ENCODE data around the gene C16orf89. TPM values are rescaled to one million over a fixed set of nuclear protein-coding genes. Genes with fewer than 3 reads are reported as not detected.

Gene C16orf89
- polyA plus RNA-seq, 1 of the 3 experiments (the other 2 are of a cell fraction) = not detected

DNA sequence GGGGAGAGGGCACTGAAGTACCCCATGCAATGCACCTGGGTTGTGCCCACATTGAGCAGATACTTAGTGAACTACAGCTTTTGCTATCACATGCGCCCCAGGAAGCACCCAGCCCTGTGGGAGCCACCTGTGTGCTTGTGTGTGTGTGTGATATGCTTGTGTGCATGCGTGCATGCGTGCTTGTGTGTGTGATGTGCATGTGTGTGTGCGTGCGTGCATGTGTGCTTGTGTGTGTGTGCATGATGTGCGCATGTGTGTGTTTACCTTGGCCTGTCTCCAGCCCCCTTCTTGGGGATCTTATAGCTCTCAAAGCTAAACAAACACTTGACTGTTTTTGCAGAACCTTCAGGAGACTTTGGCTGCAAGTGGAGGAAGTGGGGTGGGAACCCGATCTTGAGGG lies 841 bp downstream of the C16orf89 start:
- Histone ChIP-seq H3K27ac (ENCODE audit: low read depth in 2 of 2, low read length in 1 of 2) (no peak overlapping the region), H3K9ac (no peak overlapping the region), H3F3A (replicated peaks; ENCODE audit: insufficient read depth) (no peaks in the 10 kb centered on the region), H3K27me3 (ENCODE audit: insufficient read depth) (peaks cover 38% of the 10 kb centered on the region), H2AFZ (ENCODE audit: low read depth) (no peak overlapping the region), H3K4me1 (ENCODE audit: control insufficient read depth in 1 of 2, insufficient read depth in 2 of 2, low read depth in 1 of 2, low read length in 1 of 2) (no peaks in the 10 kb centered on the region), H3K4me2 (no peak overlapping the region), H3K36me3 (replicated peaks in 1 of 2; ENCODE audit: control insufficient read depth in 1 of 2, insufficient read depth in 2 of 2, low read length in 1 of 2) (no peaks in the 10 kb centered on the region), H3K9me2 (no peaks in the 10 kb centered on the region), H3K4me3 (ENCODE audit: low read depth in 2 of 2, low read length in 1 of 2) (no peak overlapping the region), H3K79me2 (ENCODE audit: insufficient read depth) (no peaks in the 10 kb centered on the region), H3K9me3 (no peaks in the 10 kb centered on the region), H4K20me1 (ENCODE audit: insufficient read depth) (no peaks in the 10 kb centered on the region)
- ChIA-PET CTCF (no interaction called here), POLR2A (no interaction called here)
- DNase-seq = no peak
- 58% methylated on average over 7 of the region's 7 CpGs for WGBS (ENCODE audit: low lambda C conversion rate)
- TF ChIP-seq TAF1 (IDR thresholded peaks at IDR 0.05; ENCODE audit: borderline replicate concordance, low read depth, low read length) (no peak), FOXM1 (IDR thresholded peaks at IDR 0.05; ENCODE audit: low read depth) (no peak), JUND (IDR thresholded peaks at IDR 0.05) (no peak), FOXJ3 (CRISPR knock-in tag; IDR thresholded peaks at IDR 0.05) (no peak), ELF1 (IDR thresholded peaks at IDR 0.05) (no peak), REST (IDR thresholded peaks at IDR 0.05; ENCODE audit: low read depth, low read length) (no peak), SIN3A (IDR thresholded peaks at IDR 0.05; ENCODE audit: borderline replicate concordance, low read depth, low read length) (no peak), CHD2 (IDR thresholded peaks at IDR 0.05; ENCODE audit: low read length, partially characterized antibody) (no peak), TCF12 (IDR thresholded peaks at IDR 0.05) (no peak), EZH2phosphoT487 (IDR thresholded peaks at IDR 0.05; ENCODE audit: borderline replicate concordance, low read depth) (no peak), RFX5 (IDR thresholded peaks at IDR 0.05; ENCODE audit: low read length) (no peak)

- H3K9me3 ChIP-seq = no peaks in the 10 kb centered on the region
- no peak overlapping the region for H3K4me3 ChIP-seq (ENCODE audit: low read depth in 2 of 2, low read length in 1 of 2)
- no peaks in the 10 kb centered on the region for H3K79me2 ChIP-seq (ENCODE audit: insufficient read depth)
- H3K27me3 ChIP-seq (ENCODE audit: insufficient read depth) = peaks cover 38% of the 10 kb centered on the region
- POLR2A ChIA-PET = no interaction called here
- no peaks in the 10 kb centered on the region for H3F3A ChIP-seq (replicated peaks; ENCODE audit: insufficient read depth)
- CTCF ChIA-PET = interaction anchor here (1.3 to 1.7 kb wide), 2 partner anchors 9 to 22 kb away, joined by 3 read pairs; partner anchors contain the start of gene ALG1
- H3K9me2 ChIP-seq = no peaks in the 10 kb centered on the region
- 29% methylated on average over 13 of the region's 19 CpGs for WGBS (ENCODE audit: low lambda C conversion rate)
- no peak overlapping the region for H2AFZ ChIP-seq (ENCODE audit: low read depth)
- H3K9ac ChIP-seq = no peak overlapping the region
- H3K27ac ChIP-seq (ENCODE audit: low read depth in 2 of 2, low read length in 1 of 2) = no peak overlapping the region
- H4K20me1 ChIP-seq (ENCODE audit: insufficient read depth) = no peaks in the 10 kb centered on the region
- no peaks in the 10 kb centered on the region for H3K4me1 ChIP-seq (ENCODE audit: control insufficient read depth in 1 of 2, insufficient read depth in 2 of 2, low read depth in 1 of 2, low read length in 1 of 2)
- H3K36me3 ChIP-seq (replicated peaks in 1 of 2; ENCODE audit: control insufficient read depth in 1 of 2, insufficient read depth in 2 of 2, low read length in 1 of 2) = no peaks in the 10 kb centered on the region
- no peak for DNase-seq
- no peak overlapping the region for H3K4me2 ChIP-seq
- TF ChIP-seq JUND (IDR thresholded peaks at IDR 0.05) (no peak), EP300 (IDR thresholded peaks at IDR 0.05; ENCODE audit: borderline replicate concordance in 1 of 2, low read depth in 1 of 2, low read length in 1 of 2) (no peak), FOSL2 (IDR thresholded peaks at IDR 0.05; ENCODE audit: borderline replicate concordance, low read depth) (no peak), TEAD4 (IDR thresholded peaks at IDR 0.05; ENCODE audit: borderline replicate concordance, insufficient read depth) (no peak), YY1 (IDR thresholded peaks at IDR 0.05; ENCODE audit: low read depth) (no peak), FOXM1 (IDR thresholded peaks at IDR 0.05; ENCODE audit: low read depth) (no peak), MXI1 (IDR thresholded peaks at IDR 0.05; ENCODE audit: low read depth, low read length) (no peak), ZBTB33 (IDR thresholded peaks at IDR 0.05; ENCODE audit: borderline replicate concordance, low read depth) (no peak), GABPA (IDR thresholded peaks at IDR 0.05; ENCODE audit: low read depth) (no peak)
- TF ChIP-seq, protein P1, sequence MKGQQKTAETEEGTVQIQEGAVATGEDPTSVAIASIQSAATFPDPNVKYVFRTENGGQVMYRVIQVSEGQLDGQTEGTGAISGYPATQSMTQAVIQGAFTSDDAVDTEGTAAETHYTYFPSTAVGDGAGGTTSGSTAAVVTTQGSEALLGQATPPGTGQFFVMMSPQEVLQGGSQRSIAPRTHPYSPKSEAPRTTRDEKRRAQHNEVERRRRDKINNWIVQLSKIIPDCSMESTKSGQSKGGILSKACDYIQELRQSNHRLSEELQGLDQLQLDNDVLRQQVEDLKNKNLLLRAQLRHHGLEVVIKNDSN (IDR thresholded peaks at IDR 0.05; ENCODE audit: borderline replicate concordance, low read depth) = no peak
- TF ChIP-seq, protein P2, sequence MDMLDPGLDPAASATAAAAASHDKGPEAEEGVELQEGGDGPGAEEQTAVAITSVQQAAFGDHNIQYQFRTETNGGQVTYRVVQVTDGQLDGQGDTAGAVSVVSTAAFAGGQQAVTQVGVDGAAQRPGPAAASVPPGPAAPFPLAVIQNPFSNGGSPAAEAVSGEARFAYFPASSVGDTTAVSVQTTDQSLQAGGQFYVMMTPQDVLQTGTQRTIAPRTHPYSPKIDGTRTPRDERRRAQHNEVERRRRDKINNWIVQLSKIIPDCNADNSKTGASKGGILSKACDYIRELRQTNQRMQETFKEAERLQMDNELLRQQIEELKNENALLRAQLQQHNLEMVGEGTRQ (IDR thresholded peaks at IDR 0.05; ENCODE audit: borderline replicate concordance, low read depth, low read length) = no peak
Observed at GRCh38 chr16:5062790-5063765, 2.7 kb downstream of the C16orf89 start.

Data from SK-N-SH (cell line).